MM.1S (cell line): ENCODE measurements around the gene DNAI4.

Experiments used
- CTCF ChIP-seq: fragments of 300-600 bp; sonication (generic); IDR thresholded peaks from 2 replicates; pipeline ENCODE4 v1.5.1; 2016; ENCODE audit warnings: antibody characterized with exemption, low read length, mixed read lengths
- EZH2phosphoT487 ChIP-seq: fragments of 300-600 bp; sonication (generic); IDR thresholded peaks from 2 replicates; pipeline ENCODE4 v1.6.1; 2018; ENCODE audit warnings: antibody characterized with exemption, low read length

- TF ChIP-seq CTCF (no peak), EZH2phosphoT487 (no peak)
These were observed 7.6 kb upstream of the DNAI4 start for GRCh38 chr1:66932291-66932690.
